Dendritic cell treated with granulocyte-macrophage colony-stimulating factor and Interleukin-4, amounts not matched to agents 40 ng/mL and 50 ng/mL, for 4 days (primary cell): ENCODE measurements around the gene SNX33.
A peak's percentile ranks its signal among the peaks of the same experiment; 100 is the strongest.
"Not testable (repeated sequence)": the region's sequence is repeated elsewhere in the genome, so short reads cannot be mapped to it uniquely, and the experiment has no call there.

Experiments used
- H3K27ac Mint-ChIP-seq: one replicate; pipeline ENCODE4 v1.8.0; 2022; ENCODE audit warnings: mild to moderate bottlenecking, mixed read lengths
- H3K27me3 Mint-ChIP-seq: one replicate; pipeline ENCODE4 v1.8.0; 2022; ENCODE audit warnings: mild to moderate bottlenecking, mixed read lengths
- H3K36me3 Mint-ChIP-seq: one replicate; pipeline ENCODE4 v1.8.0; 2022; ENCODE audit warnings: low read depth, mixed read lengths
- H3K4me1 Mint-ChIP-seq: one replicate; pipeline ENCODE4 v1.8.0; 2022; ENCODE audit warnings: low read depth, mixed read lengths
- H3K4me3 Mint-ChIP-seq: one replicate; pipeline ENCODE4 v1.8.0; 2022; ENCODE audit warnings: mild to moderate bottlenecking, moderate library complexity, mixed read lengths
- H3K9me3 Mint-ChIP-seq: one replicate; pipeline ENCODE4 v1.8.0; 2022; ENCODE audit warnings: mixed read lengths
- intact Hi-C: fragments of 100-400 bp; cut with micrococcal nuclease; formaldehyde crosslinking; loops from one replicate; pipeline ENCODE4 v1.15.0; 2022

The SNX33 gene

DNA sequence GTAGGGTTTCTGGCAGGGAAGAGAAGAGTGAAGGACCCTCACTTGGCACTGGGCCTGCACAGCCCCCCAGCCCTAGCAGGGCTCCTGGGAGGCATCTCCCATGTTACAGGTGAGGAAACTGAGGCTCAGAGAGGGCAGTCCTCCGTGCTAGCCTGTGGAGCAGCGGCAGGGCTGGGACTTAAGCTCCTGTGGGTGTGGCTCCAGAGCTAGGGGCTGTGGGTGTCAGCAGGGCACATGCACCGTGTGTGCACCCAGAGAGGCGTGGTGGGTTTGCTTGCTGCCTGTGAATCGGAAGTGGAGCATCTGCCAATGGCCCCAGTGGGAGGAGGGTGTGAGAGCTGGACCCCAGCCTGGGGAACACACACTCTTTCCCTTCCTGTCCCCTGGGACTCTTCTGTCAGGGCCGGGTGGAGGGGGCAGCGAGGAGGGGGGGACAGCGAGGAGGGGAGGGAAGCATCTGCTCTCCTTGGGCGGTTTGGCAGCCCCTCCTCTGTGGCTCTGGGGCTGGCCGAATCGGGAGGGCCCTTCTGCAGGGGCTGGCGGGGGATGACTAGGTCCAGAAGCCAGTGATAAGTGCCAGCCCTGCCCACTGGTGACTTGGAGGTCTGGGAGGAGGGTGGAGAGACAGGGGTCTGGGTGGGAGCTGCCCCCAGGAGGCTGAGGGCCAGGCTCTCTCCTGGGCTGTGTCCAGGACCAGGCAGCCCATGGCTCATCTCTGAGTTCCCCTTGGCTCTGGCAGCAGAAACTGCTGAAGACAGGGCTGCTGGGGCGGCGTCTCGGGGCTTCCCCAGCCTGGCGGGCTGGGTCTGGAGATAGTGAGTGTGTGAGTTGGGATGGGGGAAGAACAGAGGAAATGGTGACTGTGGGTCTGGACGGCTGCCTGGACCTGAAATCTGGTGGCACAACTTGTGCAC, 52.5 kb downstream of the SNX33 start:
- intact Hi-C loops, H3K36me3 Mint-ChIP-seq, H3K9me3 Mint-ChIP-seq: not testable (repeated sequence)
- H3K27ac Mint-ChIP-seq: peak overlapping the region; percentile 90
- H3K4me3 Mint-ChIP-seq: peak overlapping the region; percentile 62
- peaks cover 63% of the 10 kb centered on the region for H3K4me1 Mint-ChIP-seq
- H3K27me3 Mint-ChIP-seq: peaks cover 34% of the 10 kb centered on the region

DNA sequence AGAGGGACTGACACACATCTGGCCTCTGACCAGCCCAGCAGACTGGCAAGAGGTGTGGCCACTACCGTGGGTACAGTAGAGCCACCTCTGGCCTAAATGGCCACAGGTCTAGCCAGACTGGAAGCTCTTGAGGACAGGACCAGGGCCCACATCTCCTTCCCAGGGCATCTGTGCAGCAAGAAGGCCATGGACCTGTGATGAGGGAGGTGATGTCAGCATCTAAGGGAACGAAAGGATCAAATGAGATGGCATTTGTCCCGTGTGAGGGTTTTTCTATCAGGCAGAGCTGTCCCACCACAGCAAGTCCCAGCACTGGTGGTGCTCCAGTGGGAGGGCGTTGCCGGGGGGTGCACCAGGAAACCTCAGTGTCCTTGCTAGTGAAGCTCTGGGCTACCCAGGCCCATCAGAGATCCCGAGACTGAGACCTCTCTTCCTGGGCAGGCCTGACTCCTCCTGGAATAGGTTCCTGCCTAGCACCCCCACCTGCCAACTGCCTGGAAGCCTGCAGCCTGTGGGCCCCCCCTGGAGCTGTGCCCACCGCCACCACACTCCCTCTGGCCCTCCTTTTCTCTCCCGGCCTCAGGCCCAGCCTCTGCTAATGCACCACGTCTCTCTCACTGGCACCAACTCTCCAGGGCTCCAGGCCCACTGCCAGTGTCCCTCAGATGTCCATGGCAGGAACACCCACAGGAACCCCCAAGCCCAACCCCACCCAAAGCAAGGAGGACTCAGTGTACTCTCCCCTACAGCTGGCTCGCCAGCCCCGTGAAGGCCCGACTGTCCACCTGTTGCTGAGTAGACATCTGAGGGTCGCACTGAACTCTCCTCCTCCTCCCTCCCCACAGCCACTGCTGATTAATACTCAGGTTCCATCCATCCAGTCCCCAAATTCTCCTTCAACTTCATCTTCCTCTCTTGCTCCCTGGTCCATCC, 53.6 kb downstream of the SNX33 start:
- H3K4me3 Mint-ChIP-seq, H3K9me3 Mint-ChIP-seq, H3K36me3 Mint-ChIP-seq, intact Hi-C loops: not testable (repeated sequence)
- Mint-ChIP-seq H3K27ac (peak overlapping the region; percentile 90), H3K27me3 (peaks cover 23% of the 10 kb centered on the region), H3K4me1 (peaks cover 58% of the 10 kb centered on the region)

DNA sequence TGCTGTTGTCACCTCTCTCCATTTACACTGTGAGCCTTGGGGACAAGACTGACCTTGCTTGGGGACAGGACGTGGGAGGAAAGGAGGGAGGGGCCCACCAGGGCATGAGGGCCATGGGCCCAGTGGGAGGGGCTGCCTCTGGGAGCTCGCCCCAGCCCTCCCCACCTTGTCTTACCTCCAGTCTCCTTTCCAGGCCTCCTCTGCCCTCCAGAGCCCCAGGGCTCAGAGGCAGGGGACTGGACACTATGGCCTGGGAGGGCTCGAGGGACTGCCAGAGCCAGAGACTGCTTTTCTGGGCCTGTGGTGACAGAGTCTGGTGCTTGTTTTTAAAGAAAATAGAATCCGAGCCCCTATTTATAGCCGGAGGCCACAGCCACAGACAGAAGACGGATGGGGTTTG, 54.7 kb downstream of the SNX33 start:
- intact Hi-C loops: no loop called here
- no peaks in the 10 kb centered on the region for H3K9me3 Mint-ChIP-seq
- H3K27me3 Mint-ChIP-seq: peaks cover 14% of the 10 kb centered on the region
- H3K4me1 Mint-ChIP-seq: peaks cover 49% of the 10 kb centered on the region
- H3K27ac Mint-ChIP-seq: peak overlapping the region; percentile 90
- no peak overlapping the region for H3K4me3 Mint-ChIP-seq
- H3K36me3 Mint-ChIP-seq: no peaks in the 10 kb centered on the region

DNA sequence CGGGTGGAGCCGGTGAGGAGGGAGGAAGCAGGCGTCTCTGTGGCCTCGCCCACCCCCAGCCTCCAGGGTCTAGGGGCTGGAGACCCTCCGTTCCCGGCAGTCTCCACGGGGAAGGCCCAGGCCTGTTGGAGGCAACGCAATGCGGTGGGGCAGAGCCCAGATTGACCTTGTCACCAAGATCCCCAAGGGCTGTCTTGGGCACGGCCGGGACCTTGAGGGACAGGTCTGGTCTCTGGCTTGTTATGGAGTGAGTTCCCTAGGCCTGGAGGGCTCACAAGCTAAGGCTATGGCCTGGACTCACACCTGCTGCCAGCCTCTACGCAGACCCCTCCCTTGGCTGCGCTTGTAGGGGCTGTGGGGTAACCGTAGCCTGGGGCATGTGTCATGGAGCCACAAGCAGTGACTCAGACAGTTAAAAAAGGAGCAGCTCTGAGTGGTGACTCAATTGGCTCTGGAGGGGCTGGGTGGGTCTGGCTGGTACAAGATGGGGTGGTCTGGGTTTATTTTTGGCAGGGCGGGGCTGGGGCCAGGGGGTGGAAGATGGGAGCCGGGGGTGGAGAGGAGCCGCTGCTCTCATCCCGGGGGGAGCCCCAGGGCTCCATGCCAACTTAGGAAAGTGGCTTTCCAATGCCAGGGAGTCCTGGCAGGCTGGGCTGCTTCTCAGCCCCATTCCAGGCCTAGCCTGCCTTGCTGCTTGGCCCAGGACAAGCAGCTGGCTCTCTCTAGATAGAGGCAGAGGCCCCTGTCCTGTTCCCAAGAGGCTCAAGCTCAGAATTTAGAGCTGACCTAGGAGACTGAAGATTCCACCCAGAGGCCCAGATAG, 55.9 kb downstream of the SNX33 start:
- H3K4me3 Mint-ChIP-seq, H3K27me3 Mint-ChIP-seq, H3K27ac Mint-ChIP-seq, intact Hi-C loops, H3K9me3 Mint-ChIP-seq, H3K36me3 Mint-ChIP-seq: not testable (repeated sequence)
- H3K4me1 Mint-ChIP-seq: peaks cover 44% of the 10 kb centered on the region

DNA sequence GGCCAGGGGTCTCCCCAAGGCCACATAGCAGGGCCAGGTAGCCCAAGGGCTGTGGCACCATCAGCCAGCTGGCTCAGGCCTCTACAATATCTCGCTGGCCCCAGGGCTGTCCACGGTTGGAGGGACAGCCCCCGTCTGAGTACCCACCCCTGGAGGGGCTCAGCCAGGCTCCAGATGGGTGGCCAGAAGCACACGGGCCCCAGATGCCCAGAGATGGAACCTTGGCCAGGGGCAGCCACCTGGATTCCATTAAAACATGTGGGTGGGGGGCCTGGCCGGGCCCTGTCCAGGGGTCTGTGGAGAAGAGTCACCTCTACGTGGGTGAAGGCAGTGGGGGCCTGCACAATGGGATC, 56.5 kb downstream of the SNX33 start:
- H3K36me3 Mint-ChIP-seq: no peaks in the 10 kb centered on the region
- H3K4me1 Mint-ChIP-seq: peaks cover 39% of the 10 kb centered on the region
- H3K27me3 Mint-ChIP-seq: peaks cover 14% of the 10 kb centered on the region
- intact Hi-C loops: no loop called here
- H3K9me3 Mint-ChIP-seq: no peaks in the 10 kb centered on the region
- H3K27ac Mint-ChIP-seq: no peak overlapping the region
- H3K4me3 Mint-ChIP-seq: no peak overlapping the region

DNA sequence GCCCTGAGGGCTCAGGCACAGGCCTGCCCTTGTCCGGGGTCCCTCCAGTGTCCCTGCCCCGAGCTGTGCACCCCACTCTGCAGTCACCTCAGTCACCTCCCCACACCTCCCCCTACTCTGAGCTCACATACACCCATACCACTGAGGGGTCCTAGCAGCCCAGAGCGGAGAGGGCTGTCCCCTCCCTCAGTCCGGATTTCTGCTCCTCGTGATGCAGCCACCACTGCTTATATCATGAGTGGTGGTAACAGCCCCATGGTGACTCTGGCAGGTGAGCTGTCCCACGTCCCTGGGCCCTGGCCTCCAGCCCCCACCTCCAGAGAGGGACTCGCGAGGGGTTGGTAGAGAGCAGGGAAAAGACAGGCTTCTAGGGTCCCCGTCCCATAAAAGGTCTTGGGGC, 56.9 kb downstream of the SNX33 start:
- no peaks in the 10 kb centered on the region for H3K36me3 Mint-ChIP-seq

DNA sequence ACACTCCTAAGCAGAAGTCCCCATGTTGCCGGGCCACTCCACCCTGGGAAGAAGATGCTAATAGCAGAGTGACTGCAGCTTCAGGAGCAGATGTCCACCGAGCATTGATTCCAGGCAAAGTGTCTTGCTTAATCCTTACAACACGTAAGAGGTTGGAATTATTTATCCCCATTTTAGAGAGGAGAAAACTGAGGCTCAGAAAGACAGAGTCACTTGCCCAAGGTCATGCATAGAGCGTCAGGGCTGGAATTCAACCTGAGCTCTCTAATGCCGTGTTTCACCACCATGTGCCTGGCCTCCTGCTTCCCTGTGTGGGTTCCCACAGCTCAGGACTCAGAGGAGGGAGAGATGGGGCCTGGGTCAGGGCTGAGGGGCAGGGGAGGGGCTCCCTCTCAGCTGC, 57.7 kb downstream of the SNX33 start:
- H3K9me3 Mint-ChIP-seq, intact Hi-C loops, H3K4me3 Mint-ChIP-seq, H3K36me3 Mint-ChIP-seq: not testable (repeated sequence)
- Mint-ChIP-seq H3K27ac (peak overlapping the region; percentile 56), H3K4me1 (peaks cover 32% of the 10 kb centered on the region), H3K27me3 (peaks cover 20% of the 10 kb centered on the region)

More for the DNA sequence above, 56.9 kb downstream of the SNX33 start:
- Mint-ChIP-seq H3K27ac (peak overlapping the region; percentile 56), H3K4me1 (peaks cover 35% of the 10 kb centered on the region), H3K27me3 (peaks cover 15% of the 10 kb centered on the region), H3K4me3 (no peak overlapping the region), H3K9me3 (no peaks in the 10 kb centered on the region)
- intact Hi-C loops: no loop called here

DNA sequence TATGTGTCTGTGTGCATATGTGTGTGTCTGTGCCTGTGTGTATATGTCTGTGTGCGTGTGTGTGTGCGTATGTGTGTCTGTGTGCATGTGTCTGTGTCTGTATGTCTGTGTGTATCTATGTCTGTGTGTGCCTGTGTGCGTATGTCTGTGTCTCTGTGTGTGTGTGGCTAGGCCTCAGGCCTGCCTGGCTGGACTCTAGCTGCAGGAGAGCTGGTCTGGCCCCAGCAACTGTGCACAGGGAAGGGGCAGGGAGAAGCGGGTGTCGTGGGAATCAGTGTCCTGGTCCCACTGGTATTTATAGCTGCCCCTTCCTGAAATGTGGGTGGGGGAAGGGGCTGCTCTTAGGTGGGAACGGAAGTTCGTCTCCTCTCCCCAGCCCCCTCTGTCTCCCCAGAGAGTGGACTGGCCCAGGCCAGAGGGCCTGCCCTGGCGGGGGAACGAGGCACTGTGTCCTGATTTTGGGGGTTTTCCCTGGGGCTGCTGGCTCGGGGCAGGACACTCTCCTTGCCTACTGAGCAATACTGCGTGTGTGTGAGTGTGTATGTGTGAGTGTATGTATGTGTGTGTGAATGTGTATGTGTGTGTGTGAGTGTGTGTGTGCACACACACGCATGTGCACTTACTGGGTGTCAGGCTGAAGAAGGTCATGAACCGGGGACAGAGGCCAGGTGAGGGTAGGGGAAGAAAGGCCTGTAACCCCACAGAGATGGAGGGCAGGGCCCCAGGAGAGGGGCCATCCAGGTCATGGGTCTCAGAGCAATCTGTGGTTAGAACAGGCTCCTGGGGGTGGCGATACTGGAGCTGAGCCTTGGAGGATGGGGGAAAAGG, 58.4 kb downstream of the SNX33 start:
- Mint-ChIP-seq H3K9me3 (no peaks in the 10 kb centered on the region), H3K36me3 (no peaks in the 10 kb centered on the region), H3K4me1 (peaks cover 26% of the 10 kb centered on the region), H3K27ac (peak overlapping the region; percentile 19), H3K27me3 (peaks cover 20% of the 10 kb centered on the region), H3K4me3 (no peak overlapping the region)
- intact Hi-C loops: no loop called here

DNA sequence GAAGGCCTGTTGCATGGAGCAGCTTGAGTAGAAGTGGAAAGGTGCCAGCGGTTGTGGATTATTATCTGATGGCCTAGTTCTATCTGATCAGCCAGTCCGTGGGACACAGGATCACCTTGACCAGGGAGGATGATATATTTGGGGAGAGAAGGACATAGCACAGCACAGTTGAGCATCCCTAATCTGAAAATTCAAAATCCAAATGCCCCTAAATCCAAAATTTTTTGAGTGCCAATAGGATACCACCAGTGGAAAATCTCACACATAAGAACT, 58.9 kb downstream of the SNX33 start:
- Mint-ChIP-seq H3K36me3 (no peaks in the 10 kb centered on the region), H3K9me3 (no peaks in the 10 kb centered on the region), H3K4me1 (peaks cover 24% of the 10 kb centered on the region), H3K27me3 (peaks cover 21% of the 10 kb centered on the region), H3K4me3 (no peak overlapping the region), H3K27ac (no peak overlapping the region)
- intact Hi-C loops: no loop called here

DNA sequence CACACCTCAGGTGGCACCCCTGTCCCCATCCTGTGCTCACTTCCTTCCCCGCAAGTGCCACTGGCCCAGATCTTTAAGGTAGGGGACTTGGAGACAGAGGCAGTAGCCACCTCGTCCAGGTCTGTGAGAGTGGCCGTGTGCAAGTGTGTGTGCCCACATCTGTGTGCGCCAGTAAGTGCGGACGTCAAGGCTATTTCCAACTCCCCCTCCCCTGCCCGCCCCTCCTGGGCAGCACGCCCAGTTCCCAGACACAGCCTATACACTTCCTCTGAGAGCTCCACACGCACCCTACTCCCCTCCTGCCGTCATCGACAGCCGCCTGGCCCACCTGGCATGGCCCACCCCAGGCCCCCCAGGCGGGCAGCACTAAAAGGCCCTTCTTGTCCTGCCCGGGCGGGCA, 61.7 kb downstream of the SNX33 start:
- Mint-ChIP-seq H3K4me1 (peaks cover 31% of the 10 kb centered on the region), H3K27ac (peak overlapping the region; percentile 29), H3K27me3 (peaks cover 41% of the 10 kb centered on the region)
- H3K9me3 Mint-ChIP-seq, intact Hi-C loops, H3K4me3 Mint-ChIP-seq, H3K36me3 Mint-ChIP-seq: not testable (repeated sequence)

DNA sequence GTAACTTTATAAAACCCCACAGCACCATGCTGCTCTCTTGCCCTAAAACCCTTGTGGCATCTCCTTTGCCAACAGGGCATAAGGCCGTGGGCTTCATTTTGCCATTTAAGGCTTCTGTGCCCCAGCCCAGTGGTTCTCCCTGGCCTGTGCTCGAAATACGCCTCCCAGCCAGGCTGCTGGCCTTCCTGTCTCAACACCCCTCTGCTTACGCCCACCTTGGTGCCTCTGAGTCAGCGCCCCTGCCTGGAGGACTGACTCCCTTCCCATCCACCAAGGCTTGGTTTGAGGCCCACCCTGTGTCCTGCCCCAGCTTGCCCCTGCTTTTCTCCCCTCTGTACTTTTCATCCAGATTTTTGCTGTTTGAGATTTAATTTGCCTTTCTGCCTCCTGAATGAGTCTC, 63.2 kb downstream of the SNX33 start:
- H3K9me3 Mint-ChIP-seq, intact Hi-C loops, H3K27ac Mint-ChIP-seq, H3K36me3 Mint-ChIP-seq, H3K4me3 Mint-ChIP-seq: not testable (repeated sequence)
- H3K4me1 Mint-ChIP-seq: peaks cover 32% of the 10 kb centered on the region
- peaks cover 42% of the 10 kb centered on the region for H3K27me3 Mint-ChIP-seq

DNA sequence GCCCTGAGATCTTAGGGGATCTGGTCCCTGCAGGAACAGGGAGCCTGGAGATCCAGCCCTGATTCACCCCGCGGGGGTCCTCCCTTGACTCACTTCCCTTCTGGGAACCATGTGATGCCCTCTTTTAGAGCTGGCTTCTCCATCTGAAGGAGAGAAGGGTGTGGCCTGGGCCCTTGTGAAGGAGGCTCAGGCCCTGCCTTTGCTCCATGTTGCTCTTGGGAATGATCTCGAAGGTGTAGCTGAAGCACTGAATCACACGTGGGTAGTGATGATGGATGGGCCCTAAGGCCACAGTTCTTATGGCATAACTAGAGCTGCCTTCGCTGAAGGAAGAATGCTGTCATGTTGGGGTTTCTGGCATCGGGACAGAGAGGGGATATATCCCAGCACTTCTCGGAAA, 63.8 kb downstream of the SNX33 start:
- intact Hi-C loops, H3K9me3 Mint-ChIP-seq, H3K4me3 Mint-ChIP-seq, H3K36me3 Mint-ChIP-seq: not testable (repeated sequence)
- H3K27me3 Mint-ChIP-seq: peaks cover 42% of the 10 kb centered on the region
- peak overlapping the region; percentile 51 for H3K27ac Mint-ChIP-seq
- H3K4me1 Mint-ChIP-seq: peaks cover 29% of the 10 kb centered on the region
